Effector memory CD8-positive, alpha-beta T cell (primary cell): Measurements from ENCODE around the gene DNASE2B.
"Not testable (repeated sequence)": the region's sequence is repeated elsewhere in the genome, so short reads cannot be mapped to it uniquely, and the experiment has no call there.

Experiments
- ATAC-seq: fragments of 150-1000 bp; cut with Tn5 transposase; replicated peaks from 2 replicates; pipeline ENCODE4 v1.10.0; 2021; ENCODE audit warnings: mild to moderate bottlenecking, moderate library complexity
- DNase-seq, 3 experiments: peaks; one replicate each; pipeline ENCODE4 v3.0.0; 2021
- H3K27ac Mint-ChIP-seq, 2 donors: one replicate each; pipeline ENCODE4 v1.8.0; 2022; ENCODE audit warnings: mild to moderate bottlenecking in 2 of 2, mixed read lengths in 2 of 2, moderate library complexity in 2 of 2
- H3K27me3 Mint-ChIP-seq, 2 donors: one replicate each; pipeline ENCODE4 v1.8.0; 2022; ENCODE audit warnings: mixed read lengths in 2 of 2
- H3K36me3 Mint-ChIP-seq: one replicate; pipeline ENCODE4 v1.8.0; 2022; ENCODE audit warnings: mild to moderate bottlenecking, moderate library complexity, mixed read lengths; ENCODE audit not compliant: insufficient read depth
- H3K4me1 Mint-ChIP-seq, 2 donors: one replicate each; pipeline ENCODE4 v1.8.0; 2022; ENCODE audit warnings: low read depth in 2 of 2, mixed read lengths in 2 of 2
- H3K4me3 Mint-ChIP-seq, 2 donors: one replicate each; pipeline ENCODE4 v1.8.0; 2022; ENCODE audit warnings: mild to moderate bottlenecking in 2 of 2, mixed read lengths in 2 of 2, moderate library complexity in 2 of 2
- H3K9me3 Mint-ChIP-seq, 2 donors: one replicate each; pipeline ENCODE4 v1.8.0; 2022; ENCODE audit warnings: mixed read lengths in 2 of 2

Gene DNASE2B

DNA sequence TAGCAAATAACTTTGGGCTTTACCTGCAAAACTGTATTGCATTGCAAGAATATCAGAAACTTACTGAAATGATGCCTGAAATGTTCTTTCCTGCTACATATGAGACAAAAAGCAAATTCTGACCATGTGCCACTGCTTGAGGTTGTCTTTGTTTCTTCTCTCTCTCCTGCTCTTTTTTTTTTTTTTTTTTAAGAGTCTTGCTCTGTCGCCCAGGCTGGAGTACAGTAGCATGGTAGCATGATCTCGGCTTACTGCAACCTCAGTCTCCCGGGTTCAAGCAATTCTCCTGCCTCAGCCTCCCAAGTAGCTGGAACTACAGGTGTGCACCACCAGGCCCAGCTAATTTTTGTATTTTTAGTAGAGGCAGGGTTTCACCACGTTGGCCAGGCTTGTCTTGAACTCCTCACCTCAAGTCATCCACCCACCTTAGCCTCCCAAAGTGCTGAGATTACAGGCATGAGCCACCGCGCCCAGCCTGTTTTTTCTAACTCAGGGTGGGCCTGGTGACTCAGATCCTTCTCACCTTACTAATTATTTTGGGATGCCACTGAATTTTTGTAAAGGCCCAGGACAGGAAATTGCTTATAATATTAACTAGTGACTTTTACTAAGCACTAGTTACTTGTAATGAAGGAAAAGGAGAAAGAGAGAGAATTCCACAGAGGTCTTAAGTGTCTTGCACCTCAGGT, 35.9 kb downstream of the DNASE2B start:
- ATAC-seq, result peak; percentile 13
- peaks cover 6% of the 10 kb centered on the region for H3K36me3 Mint-ChIP-seq
- peak overlapping the region in 1 of 2 donors; percentile 61 for H3K4me3 Mint-ChIP-seq

DNA sequence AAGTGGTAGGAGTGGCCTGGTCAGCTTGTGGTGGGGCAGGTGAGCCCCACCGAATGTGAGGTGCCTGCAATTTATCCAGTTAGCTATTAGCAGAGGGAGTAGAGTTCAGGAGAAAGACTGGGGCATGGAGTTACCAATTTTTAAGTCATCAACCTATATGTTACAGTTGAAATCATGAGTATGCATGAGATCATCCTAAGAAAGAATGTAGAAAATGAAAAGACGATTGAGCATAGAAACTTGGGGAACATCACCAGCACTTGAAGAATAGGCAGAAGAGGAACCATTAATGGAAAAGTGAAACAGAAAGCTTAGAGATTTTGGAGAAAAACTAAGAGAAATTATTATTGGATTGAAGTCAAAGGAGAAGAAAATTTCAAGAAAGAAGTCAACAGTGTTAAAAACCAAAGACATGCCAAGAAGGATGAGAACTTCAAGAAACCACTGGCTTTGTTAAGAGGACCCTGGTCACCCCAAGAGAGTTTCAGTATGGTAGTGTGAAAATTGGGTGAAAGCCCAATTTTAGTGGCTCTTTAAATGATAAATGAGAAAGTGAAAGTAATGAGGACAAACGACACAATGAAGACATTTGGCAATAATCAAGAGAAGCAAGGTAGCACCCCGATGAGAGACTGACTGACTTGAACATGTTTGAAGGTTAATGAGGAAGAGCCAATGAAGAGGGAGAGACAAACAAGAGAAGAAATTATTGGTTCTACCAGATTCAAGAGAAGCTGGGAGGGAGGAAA, 36.7 kb downstream of the DNASE2B start:
- no peak for DNase-seq
- no peak overlapping the region for H3K27ac Mint-ChIP-seq
- H3K4me3 Mint-ChIP-seq, result no peak overlapping the region
- peaks cover 6% of the 10 kb centered on the region for H3K36me3 Mint-ChIP-seq
- no peaks in the 10 kb centered on the region for H3K4me1 Mint-ChIP-seq
- no peaks in the 10 kb centered on the region for H3K9me3 Mint-ChIP-seq
- H3K27me3 Mint-ChIP-seq, result peaks cover 0 to 3% of the 10 kb centered on the region in 2 donors
- ATAC-seq, result peak; percentile 33

More for the DNA sequence above, 35.9 kb downstream of the DNASE2B start:
- Mint-ChIP-seq H3K27me3 (no peaks in the 10 kb centered on the region), H3K27ac (peak overlapping the region in 1 of 2 donors; percentile 84), H3K4me1 (no peaks in the 10 kb centered on the region), H3K9me3 (no peaks in the 10 kb centered on the region)
- no peak for DNase-seq

- ATAC-seq (no peak), DNase-seq (no peak)
- H3K27me3 Mint-ChIP-seq, result peaks cover 0 to 4% of the 10 kb centered on the region in 2 donors
- H3K36me3 Mint-ChIP-seq, result peaks cover 8% of the 10 kb centered on the region
- H3K9me3 Mint-ChIP-seq, result no peaks in the 10 kb centered on the region
- H3K4me1 Mint-ChIP-seq, result no peaks in the 10 kb centered on the region
- no peak overlapping the region for H3K27ac Mint-ChIP-seq
- no peak overlapping the region for H3K4me3 Mint-ChIP-seq
Observed at GRCh38 chr1:84436876-84437655, 38.8 kb downstream of the DNASE2B start.

DNA sequence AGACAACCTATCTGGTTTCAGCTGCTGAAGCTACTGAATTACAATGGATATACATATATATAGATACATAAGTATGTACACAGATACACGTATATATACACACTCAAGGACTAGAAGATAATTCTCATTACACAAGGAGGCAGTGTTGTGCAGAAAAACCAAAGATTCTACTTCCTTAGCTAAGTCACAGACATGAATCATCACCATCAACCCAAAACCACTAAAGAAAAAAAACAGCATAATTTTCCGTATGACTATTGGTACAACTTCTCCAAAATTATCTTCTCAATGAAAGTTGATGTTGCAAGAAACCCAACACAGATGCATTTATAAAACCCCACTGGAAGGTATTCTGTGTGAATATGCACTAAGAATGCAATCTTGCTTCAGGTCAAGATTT, 44.0 kb downstream of the DNASE2B start:
- ATAC-seq, result peak; percentile 99
- Mint-ChIP-seq H3K9me3 (no peaks in the 10 kb centered on the region), H3K4me1 (peaks cover 5 to 9% of the 10 kb centered on the region in 2 donors), H3K36me3 (peaks cover 2% of the 10 kb centered on the region), H3K4me3 (peak overlapping the region in 1 of 2 donors; percentile 8), H3K27me3 (peaks cover 11 to 29% of the 10 kb centered on the region in 2 donors), H3K27ac (no peak overlapping the region)
- DNase-seq, result peak; percentile 28 to 40 (median 39)

- H3K27ac Mint-ChIP-seq, H3K9me3 Mint-ChIP-seq, H3K4me1 Mint-ChIP-seq, H3K36me3 Mint-ChIP-seq: not testable (repeated sequence)
- Mint-ChIP-seq H3K4me3 (peak overlapping the region in 1 of 2 donors; percentile 8), H3K27me3 (peaks cover 15 to 36% of the 10 kb centered on the region in 2 donors)
- DNase-seq, result peak in 1 of 3 experiments; percentile 8
- ATAC-seq, result peak; percentile 61
Observed at GRCh38 chr1:84442747-84443646, 44.7 kb downstream of the DNASE2B start.

GRCh38 chr1:84448704-84449103, 50.4 kb downstream of the DNASE2B start:
- not testable (repeated sequence) for H3K27ac Mint-ChIP-seq, DNase-seq, H3K4me3 Mint-ChIP-seq, ATAC-seq, H3K9me3 Mint-ChIP-seq, H3K36me3 Mint-ChIP-seq, H3K4me1 Mint-ChIP-seq
- peaks cover 28 to 34% of the 10 kb centered on the region in 2 donors for H3K27me3 Mint-ChIP-seq

DNA sequence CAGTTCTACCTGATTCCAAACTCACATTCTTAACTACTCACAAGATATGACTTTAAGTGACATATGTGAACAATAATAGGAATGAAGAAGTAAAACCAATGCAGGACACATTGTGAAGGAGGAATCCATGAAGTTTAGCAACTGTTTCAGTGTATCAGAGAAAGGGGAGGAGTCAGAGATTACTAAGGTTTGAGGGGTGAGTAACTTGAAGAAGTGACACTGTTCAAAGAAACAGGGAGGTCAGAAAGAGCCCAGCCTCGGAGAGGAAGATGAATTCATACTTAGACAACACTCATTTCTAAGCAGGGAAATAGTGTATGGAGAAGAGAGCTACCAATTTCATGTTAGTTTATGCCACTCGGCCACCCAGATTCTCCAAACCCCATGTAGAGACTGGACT, 52.6 kb downstream of the DNASE2B start:
- peaks cover 15 to 30% of the 10 kb centered on the region in 2 donors for H3K27me3 Mint-ChIP-seq
- ATAC-seq, result no peak
- H3K4me1 Mint-ChIP-seq, result no peaks in the 10 kb centered on the region
- H3K27ac Mint-ChIP-seq, result no peak overlapping the region
- no peaks in the 10 kb centered on the region for H3K9me3 Mint-ChIP-seq
- no peak for DNase-seq
- H3K4me3 Mint-ChIP-seq, result no peak overlapping the region
- no peaks in the 10 kb centered on the region for H3K36me3 Mint-ChIP-seq

DNA sequence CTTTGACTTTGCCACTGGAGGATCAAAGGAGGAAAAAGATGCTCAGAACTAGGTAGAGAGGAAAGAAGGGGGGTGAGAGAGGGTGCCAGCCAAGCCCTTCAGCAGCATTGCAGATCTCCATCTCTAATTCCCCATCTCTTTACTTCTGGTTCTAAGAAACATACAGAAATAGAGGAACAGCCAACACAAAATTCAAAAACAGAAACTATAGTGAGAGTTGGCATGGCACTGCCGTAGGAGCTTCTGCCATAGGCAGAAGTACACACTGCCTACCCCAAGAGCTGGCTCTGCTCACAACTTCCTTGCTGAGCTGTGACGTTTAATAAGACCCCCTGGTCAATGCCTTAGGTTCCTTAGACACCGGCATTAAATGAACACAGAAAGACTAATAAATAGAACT, 54.2 kb downstream of the DNASE2B start:
- H3K27ac Mint-ChIP-seq, result no peak overlapping the region
- H3K4me3 Mint-ChIP-seq, result no peak overlapping the region
- DNase-seq (no peak), ATAC-seq (no peak)
- no peaks in the 10 kb centered on the region for H3K36me3 Mint-ChIP-seq
- H3K9me3 Mint-ChIP-seq, result no peaks in the 10 kb centered on the region
- no peaks in the 10 kb centered on the region for H3K4me1 Mint-ChIP-seq
- peaks cover 14 to 36% of the 10 kb centered on the region in 2 donors for H3K27me3 Mint-ChIP-seq

GRCh38 chr1:84462118-84462517, 63.8 kb downstream of the DNASE2B start:
- ATAC-seq, result no peak
- Mint-ChIP-seq H3K27ac (no peak overlapping the region), H3K4me1 (no peaks in the 10 kb centered on the region), H3K27me3 (peaks cover 27 to 43% of the 10 kb centered on the region in 2 donors), H3K9me3 (no peaks in the 10 kb centered on the region), H3K36me3 (no peaks in the 10 kb centered on the region), H3K4me3 (no peak overlapping the region)
- no peak for DNase-seq
